HuH-7 (cell line): ENCODE results near the gene ZNF33B.
"Not testable (repeated sequence)": the region's sequence is repeated elsewhere in the genome, so short reads cannot be mapped to it uniquely, and the experiment has no call there.

ENCODE experiments used
- DNase-seq: peaks from one replicate; pipeline ENCODE4 v3.0.0; 2011; ENCODE audit warnings: low spot score

The ZNF33B gene

DNA sequence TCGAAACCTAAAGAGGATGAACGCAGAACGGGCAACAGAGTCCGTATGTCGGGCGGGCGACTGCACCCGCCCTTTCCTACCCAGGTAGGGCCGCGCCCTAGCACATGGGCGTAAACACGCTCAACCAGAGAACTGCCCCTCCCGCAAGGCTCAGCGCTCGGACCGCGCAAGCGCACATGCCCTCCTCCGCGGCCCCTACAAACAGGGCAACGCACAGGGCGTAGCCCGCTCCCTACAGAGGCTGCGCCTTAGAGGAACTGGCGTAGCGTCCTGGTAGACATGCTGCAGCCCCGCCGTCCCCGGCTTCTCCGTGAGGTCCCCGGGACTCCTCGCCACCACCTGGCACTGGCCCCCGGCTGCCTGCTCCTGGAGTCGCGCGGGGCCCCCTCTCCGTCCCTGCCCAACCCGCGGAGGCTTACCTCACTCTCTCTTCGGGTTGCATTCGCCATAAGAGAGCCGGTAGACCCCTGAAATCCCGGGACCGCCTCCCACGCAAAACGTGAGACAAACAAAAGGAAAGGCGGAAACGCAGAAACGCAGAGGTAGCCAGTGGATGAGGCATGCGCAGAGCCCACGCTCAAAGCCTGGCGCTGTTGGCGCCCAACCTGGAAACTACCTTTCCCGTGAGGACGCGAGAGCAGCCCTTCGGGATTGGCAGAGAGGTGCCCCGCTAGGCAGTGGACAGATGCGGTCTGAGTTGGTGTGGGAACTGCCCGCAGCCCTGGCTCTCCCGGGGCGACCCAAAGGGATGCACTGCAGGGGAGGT, at the start of gene ZNF33B:
Gene ZNF33B (minus strand): TSS at position 516 of the 766 bp plus-strand sequence. CDS start 1,642 bp downstream, outside the sequence.
- DNase-seq: peak; percentile 62

DNA sequence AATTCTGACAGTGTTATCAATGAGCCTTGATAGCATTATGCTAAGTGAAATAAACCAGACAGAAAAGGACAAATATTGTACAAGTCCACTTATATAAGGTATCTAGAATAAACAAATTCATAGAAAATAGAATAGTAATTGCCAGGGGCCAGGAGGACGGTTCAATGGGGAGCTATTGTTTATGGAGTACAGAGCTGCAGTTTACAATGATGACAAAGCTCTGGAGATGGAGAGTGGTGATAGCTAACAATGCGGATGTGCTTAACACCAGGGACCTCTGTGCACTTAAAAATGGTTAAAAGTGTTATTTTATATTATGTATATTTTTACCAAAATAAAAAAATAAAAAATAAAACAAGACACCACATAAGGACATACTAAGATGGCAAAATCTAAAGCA, 46.1 kb upstream of the ZNF33B start:
- no peak for DNase-seq

DNA sequence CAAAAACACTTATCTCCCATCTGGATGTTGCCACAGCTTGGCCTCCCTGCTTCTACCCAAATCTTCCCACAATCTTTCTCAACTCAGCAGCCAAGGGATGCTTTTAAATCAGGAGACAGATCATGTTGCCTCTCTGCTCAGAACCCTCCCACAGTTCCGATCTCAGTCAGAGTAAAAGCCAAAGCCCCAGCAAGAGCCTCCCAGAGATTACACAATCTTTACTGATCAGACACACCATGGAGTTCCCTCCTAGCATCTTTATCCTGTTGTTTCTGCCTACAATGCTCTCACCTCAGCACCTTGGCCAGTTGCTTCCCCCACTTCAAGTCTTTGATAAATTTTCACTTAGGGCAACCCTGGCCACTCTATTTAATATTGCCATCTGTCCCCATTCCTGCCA, 41.9 kb upstream of the ZNF33B start:
- no peak for DNase-seq

DNA sequence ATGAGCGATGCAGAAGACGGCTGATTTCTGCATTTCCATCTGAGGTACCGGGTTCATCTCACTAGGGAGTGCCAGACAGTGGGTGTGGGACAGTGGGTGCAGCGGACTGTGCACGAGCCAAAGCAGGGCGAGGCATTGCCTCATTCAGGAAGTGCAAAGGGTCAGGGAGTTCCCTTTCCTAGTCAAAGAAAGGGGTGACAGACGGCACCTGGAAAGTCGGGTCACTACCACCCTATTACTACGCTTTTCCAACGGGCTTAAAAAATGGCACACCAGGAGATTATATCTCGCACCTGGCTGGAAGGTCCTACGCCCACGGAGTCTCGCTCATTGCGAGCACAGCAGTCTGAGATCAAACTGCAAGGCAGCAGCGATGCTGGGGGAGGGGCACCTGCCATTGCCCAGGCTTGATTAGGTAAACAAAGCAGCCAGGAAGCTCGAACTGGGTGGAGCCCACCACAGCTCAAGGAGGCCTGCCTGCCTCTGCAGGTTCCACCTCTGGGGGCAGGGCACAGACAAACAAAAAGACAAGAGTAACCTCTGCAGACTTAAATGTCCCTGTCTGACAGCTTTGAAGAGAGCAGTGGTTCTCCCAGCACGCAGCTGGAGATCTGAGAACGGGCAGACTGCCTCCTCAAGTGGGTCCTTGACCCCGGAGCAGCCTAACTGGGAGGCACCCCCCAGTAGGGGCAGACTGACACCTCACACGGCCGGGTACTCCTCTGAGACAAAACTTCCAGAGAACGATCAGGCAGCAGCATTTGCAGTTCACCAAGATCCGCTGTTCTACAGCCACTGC, 27.0 kb upstream of the ZNF33B start:
- not testable (repeated sequence) for DNase-seq

DNA sequence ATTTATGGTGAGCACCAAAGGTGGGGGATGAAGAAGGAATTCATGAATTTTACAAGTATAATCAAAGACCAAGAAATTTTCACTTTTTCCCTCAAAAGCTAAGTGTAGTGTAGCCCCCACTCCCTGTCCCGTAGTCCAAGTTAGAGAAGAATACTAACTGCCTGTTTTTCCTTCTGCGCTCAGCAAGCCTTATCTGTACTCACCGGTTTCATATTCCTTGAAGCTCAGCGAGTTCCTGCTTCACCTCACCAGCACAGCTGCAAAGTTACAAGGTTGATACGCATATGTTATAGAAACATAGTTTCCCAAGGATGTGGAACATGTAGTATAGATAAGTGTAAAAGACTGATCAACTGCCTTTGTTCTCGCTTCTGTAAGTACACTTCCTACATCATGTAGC, 16.0 kb upstream of the ZNF33B start:
- no peak for DNase-seq

DNA sequence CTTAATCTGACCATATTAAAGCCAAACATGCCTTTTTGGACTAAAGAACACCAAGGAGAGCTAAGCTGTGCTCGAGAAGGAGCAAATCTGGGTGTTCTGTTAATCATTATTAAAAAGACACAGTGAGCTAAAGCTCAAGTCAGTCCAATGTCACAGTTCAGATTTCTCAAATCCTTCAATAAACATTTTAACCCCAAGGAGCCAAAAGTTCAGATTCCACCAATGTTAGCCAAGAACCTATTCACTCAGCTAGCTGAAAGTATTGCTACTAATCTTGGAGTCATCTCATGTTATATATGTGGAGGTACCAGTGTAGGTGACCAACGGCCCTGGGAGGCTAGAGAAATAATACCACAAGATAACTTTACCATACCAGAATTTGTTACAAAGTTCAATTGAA, 14.5 kb upstream of the ZNF33B start:
- DNase-seq: no peak

DNA sequence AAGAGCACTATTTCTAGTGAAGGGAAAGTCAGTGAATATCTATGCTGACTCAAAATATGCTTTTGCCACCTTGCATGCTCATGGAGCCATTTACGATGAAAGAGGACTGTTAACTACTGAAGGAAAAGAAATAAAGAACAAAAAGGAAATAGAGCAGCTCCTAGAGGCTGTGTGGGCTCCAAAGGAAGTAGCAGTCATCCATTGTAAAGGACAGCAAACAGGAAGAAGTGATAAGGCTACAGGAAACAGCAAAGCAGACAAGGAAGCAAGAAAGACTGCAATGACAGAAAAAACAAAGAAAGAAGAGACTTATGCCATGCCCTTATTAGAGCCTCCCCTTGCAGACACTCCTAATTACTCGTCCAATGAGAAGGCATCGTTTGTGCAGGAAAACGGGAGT, 12.0 kb upstream of the ZNF33B start:
- no peak for DNase-seq

DNA sequence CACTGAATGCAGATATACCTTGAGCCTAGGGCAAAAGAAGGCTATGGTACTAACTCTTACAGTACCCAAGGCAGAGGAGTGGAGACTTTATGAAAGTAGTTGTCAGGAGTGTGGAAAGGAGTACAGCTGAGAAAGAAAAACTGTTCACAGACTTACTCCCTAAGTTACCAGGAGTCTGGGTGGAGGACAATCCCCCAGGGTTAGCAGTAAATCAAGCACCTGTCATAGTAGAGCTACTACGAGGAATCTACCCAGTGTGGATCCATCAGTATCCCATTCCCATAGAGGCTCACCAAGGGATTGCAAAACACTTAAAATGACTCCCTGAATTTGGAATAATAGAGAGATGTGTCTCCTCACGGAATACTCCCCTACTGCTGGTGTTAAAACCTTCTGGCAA, 10.1 kb upstream of the ZNF33B start:
- DNase-seq: no peak

DNA sequence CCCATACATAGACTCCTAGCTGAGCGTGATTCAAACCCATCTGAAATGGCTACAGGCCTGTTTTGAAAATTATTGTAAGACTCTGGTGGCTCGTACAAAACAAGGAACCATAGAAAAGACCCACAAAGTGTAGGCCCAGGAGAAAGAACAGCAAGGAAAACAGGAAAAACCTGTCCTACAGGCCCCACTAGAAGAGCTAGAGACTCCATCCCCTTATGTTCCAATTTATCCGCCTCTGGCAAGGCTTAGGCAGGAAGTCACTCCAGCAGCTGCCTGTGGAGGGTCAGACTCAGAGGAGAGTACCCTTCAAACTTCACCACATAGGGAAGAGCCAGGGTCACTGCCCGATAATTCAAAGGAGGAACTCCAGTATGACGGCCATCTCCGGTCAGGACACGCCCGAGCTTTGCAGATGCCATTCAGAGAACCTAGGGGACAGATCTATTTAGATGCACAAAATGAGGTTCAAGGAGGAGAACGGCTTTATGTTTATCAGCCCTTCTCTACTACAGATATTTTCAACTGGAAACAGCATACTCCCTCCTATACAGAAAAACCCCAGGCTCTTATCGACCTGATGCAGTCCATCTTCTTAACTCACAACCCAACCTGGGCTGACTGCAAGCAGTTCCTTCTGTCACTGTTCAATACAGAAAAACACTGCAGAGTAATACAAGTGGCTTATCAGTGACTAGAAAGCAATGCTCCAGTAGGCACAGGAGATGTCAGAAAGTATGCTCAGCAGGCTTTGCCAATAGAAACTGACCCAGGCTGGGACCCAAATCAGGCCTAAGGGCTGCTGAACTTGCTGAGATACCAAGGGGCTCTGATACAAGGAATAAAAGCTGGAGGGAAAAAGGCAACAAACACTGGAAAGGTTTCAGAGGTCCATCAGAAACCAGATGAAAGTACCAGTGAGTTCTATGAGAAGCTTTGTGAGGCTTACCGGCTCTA, 8.6 kb upstream of the ZNF33B start:
- DNase-seq: no peak

DNA sequence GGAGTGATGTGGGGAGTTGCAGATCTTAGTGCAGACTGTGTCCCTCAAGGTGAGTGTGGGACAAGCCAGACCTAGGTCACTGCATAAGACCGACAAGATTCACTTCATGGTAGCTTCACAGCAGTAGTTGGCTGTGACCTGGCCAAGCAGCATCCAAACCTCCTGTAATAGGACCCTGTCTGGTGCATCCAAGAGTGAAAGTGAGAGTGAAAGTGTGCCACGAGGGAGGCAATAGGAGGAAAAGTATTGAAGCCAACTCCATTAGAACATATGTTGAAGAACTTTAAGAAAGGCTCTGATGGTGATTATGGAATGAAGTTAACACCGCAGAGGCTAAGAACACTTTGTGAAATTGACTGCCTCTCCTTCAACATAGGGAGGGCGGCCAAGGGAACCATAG, 7.8 kb upstream of the ZNF33B start:
- no peak for DNase-seq

DNA sequence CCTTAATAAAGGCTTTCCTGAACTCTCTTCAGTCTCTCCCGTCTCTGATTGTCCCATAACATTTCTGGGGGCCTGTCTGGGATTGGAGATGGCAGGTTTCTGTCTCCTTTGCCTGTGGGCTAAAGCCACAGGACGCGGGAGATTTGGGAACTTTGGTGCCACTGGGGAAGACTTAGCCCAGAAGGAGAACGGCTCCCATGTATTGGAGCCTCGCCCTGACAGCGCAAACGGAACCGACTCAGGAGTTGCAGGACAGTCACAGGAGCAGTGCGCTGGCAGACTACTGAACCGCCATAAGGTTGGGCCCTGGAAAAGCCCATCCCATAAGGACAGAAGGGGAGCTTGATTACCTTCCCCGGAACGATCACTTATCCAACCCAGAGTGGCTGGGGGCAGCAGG, 7.1 kb upstream of the ZNF33B start:
- DNase-seq: no peak

DNA sequence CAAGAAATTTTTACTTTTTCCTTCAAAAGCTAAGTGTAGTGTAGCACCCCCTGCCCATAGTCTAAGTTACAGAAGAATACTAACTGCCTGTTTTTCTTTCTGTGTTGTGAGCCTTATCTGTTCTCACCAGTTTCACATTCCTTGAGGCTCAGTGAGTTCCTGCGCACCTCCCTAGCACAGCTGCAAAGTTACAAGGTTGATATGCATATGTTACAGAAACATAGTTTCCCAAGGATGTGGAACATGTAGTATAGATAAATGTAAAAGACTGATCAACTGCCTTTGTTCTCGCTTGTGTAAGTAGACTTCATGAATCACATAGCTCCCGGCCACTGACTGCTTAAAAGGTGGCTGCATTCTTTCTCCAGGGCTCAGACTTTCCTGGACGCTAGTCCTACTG, 6.7 kb upstream of the ZNF33B start:
- no peak for DNase-seq

DNA sequence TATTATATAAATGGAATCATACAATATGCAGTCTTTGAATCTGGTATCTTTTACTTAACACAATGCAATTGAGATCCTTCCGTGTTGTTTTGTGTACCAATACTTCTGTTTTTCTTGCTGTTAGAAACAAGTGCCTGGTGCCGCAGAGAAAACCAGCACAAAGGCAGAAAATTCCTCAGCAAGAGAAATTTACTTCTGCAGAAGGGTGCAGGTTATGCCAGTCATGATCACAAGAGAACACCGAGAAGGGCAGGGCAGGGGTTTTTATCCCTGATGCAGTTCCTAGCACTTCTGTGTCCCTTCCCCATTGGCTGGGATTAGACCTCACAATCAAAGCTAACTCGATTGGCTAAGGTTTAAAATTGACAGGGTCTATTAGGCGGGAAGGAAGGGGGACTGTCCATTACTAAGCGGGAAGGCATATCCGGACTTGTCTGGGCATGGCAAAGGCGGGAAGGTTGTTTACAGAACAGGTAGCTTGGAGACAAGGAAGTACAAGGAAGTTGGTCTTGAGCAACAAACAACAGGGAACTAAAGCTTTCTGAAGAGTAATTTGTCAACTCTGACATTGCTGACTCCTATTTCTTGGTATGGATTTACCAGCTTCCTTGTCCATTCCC, 2.4 kb upstream of the ZNF33B start:
- no peak for DNase-seq

DNA sequence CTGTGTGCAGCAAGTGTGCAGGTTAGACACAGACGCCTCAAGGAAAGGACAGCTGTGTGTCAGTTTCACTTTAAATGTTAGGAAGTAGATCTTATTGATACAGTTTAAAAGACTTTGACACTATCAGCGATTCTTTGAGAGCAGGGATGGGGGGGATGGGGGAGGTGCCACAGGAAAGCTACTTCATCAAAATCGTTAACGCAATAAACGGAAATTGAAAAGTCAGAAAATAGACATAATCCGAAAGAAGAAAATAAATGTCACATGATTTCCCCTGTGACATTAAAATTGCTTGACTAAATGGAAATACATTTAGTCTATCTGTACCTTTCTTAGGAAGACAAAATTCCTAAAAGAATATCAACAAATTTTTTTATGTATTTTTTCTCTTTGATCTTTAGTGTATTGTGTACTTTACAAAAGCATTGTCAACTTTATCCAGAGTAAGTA, 476 bp upstream of the ZNF33B start:
- DNase-seq: no peak

DNA sequence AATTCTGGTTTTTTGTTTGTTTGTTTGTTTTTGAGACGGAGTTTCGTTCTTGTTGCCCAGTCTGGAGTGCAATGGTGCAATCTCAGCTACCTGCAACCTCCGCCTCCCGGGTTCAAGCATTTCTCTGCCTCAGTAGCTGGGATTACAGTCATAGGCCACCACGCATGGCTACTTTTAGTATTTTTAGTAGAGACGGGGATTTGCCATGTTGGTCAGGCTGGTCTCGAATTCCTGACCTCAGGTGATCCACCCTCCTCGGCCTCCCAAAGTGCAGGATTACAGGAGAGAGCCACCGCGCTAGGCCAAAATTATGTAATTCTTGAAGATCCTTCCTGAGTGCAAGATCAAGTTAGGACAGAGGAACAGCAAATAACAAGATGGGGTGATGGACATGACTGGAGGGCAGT, 719 bp downstream of the ZNF33B start:
- no peak for DNase-seq

DNA sequence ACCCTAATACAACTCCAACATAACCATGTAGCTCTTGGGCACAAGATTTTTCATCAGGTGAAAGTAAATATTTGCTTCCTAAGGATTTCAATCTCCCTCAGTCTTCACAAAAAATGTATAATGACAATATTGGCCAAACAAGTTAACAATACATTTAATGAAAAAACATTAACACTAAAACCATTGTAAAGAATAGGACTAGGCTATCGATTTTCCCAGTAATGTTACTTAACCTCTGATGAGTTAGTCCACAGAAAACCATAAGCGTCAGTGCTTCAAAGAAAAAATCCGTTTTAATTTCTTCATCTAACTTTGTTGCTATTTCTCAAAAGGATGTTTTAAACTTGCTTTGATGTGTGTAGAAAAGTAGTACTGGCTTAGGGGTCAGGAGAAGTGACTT, 1.2 kb downstream of the ZNF33B start:
- no peak for DNase-seq

DNA sequence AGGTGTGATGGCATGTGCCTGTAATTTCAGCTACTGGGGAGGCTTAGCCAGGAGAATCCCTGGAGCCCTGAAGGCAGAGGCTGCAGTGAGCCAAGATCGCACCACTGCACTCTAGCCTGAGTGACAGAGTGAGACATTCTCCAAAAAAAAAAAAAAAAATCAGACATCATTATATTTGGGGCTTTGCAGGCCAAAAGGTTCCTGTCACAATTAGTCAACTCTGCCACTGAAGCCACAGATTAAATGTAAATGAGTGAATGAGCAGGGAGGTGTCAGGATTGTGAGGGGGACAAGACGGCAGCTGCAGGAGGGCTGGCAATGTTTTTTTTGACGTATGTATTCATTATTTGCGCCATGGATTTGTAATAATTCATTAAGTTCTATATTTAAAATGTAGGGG, 3.3 kb downstream of the ZNF33B start:
- no peak for DNase-seq

DNA sequence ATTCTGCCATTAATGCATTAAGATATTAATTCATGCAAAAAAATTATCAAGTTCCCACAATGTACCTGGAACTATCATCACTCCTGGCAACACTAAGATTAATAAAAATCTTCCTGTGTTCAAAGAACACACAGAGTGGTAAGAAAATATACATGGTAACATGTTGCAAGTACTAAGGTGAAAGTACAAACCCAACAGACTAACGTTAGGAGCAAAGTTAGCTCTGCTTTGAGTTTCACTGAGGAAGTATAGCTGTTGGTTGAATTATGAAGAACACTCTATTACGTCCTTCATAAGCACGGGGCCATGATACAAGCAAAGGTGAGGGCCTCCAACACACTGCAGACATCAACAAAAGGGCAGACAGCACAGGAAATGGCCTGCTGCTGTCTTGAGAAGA, 5.8 kb downstream of the ZNF33B start:
- DNase-seq: no peak

DNA sequence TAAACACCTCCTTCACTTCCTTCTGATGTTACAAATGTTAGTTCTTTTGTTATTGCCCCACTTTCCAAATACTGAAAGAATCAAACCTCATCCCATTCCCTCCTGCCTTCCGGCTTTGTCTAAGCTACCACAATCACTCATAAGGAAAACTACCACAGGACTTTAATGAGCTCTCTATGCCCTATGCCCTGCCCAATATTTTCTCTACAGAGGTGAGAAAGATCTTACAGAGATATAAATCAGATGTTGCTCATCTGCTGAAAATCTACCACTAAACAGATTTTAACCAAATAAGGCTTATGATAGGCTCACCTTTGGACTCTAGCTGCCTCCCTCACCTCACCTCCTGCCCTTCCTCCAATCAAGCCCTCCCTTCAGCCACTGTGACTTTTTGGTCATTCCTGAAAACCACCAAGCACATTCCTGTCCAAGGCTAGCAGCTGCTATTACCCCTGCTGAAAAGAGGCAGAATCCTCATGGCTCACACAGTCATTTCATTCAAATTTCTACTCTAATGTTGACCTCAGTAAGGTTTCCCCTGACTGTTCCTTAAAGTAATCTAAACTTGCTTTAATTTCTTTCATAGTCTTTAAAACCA, 7.7 kb downstream of the ZNF33B start:
- DNase-seq: no peak

DNA sequence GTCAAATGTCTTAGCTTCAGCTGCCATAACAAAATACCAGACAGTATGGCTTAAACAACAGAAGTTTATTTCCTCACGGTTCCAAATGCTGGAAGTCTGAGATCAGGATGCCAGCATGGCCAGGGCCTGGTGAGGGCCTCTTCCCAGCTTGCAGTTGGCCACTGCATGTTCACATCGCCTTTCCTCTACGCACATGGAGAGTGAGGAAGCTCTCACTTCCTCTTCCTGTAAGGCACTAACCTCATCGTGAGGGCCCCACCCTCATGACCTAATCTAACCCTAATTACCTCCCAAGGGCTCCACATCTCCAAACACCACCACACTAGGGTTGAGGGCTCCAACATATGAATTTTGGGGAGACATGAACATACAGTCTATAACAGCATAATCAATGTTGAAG, 14.4 kb downstream of the ZNF33B start:
- DNase-seq: no peak

DNA sequence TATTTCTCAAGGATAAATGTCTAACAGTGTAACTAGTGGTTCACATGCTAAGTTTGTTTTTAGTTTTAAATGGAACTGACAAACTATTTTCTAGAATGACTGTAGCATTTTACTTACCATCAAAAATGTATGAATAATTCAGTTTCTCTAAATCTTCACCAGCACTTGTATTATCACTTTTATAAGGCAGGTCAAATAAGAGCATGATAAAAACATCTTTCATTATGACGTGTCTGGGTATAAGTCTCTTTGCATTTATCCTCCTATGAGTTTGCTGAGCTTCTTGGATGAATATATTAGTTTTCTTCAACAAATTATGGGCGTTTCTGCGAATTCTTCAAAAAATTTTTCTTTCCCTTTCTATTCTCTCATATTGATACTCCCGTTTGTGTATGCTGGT, 19.9 kb downstream of the ZNF33B start:
- no peak for DNase-seq

DNA sequence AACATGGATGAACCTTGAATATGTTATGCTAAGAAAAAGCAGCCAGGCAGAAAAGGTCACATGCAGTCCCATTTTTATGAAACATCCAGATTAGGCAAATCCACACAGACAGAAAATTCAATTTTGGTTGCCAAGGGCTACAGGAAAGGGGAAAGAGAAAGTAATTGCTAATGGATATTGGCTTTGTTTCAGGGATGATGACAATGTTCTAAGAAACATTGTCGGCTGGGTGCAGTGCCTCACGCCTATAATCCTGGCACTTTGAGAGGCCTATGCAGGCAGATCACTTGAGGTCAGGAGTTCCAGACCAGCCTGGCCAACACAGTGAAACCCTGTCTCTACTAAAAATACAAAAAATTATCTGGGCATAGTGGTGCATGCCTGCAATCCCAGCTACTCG, 23.0 kb downstream of the ZNF33B start:
- DNase-seq: no peak
